Stimulated activated CD8-positive, alpha-beta memory T cell treated with anti-CD3 and anti-CD28 coated beads, Interleukin-7, amount 100 ng/mL, for 4 hours (primary cell): ENCODE measurements around the gene DNAH6.
"Not testable (repeated sequence)": the region's sequence is repeated elsewhere in the genome, so short reads cannot be mapped to it uniquely, and the experiment has no call there.

ENCODE experiments used
- DNase-seq, 2 donors: peaks; one replicate each; pipeline ENCODE4 v3.0.0-alpha.2; 2020; ENCODE audit warnings: low read depth in 2 of 2

DNAH6 gene, protein sequence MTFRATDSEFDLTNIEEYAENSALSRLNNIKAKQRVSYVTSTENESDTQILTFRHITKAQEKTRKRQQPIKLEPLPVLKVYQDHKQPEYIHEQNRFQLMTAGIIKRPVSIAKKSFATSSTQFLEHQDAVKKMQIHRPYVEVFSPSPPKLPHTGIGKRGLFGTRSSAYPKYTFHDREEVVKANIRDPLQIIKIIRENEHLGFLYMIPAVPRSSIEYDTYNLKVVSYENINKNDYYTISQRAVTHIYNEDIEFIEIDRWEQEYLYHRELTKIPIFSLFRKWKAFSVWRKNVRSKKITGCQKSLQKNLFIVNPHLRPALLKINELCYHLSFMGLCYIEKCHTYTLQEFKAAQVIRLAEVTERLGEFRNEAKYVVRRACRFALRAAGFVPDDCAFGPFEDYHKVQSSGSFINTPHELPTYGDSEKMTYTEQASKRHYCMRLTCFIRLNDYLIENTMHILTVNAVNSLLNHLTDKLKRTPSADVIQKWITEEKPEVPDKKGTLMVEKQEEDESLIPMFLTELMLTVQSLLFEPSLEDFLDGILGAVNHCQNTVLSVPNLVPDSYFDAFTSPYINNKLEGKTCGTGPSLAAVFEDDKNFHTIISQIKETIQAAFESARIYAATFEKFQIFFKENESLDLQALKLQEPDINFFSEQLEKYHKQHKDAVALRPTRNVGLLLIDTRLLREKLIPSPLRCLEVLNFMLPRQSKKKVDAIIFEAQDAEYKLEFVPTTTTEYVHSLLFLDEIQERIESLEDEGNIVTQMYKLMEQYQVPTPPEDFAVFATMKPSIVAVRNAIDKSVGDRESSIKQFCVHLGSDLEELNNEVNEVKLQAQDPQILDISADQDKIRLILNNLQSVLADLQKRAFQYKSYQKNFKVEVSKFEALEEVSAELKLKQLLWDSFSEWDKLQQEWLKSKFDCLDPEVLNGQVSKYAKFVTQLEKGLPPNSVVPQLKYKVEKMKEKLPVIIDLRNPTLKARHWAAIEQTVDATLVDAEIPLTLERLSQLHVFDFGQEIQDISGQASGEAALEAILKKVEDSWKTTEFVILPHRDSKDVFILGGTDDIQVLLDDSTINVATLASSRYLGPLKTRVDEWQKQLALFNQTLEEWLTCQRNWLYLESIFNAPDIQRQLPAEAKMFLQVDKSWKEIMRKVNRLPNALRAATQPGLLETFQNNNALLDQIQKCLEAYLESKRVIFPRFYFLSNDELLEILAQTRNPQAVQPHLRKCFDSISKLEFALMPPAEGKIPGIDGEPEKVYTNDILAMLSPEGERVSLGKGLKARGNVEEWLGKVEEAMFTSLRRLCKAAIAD (N-terminal part only)

DNA sequence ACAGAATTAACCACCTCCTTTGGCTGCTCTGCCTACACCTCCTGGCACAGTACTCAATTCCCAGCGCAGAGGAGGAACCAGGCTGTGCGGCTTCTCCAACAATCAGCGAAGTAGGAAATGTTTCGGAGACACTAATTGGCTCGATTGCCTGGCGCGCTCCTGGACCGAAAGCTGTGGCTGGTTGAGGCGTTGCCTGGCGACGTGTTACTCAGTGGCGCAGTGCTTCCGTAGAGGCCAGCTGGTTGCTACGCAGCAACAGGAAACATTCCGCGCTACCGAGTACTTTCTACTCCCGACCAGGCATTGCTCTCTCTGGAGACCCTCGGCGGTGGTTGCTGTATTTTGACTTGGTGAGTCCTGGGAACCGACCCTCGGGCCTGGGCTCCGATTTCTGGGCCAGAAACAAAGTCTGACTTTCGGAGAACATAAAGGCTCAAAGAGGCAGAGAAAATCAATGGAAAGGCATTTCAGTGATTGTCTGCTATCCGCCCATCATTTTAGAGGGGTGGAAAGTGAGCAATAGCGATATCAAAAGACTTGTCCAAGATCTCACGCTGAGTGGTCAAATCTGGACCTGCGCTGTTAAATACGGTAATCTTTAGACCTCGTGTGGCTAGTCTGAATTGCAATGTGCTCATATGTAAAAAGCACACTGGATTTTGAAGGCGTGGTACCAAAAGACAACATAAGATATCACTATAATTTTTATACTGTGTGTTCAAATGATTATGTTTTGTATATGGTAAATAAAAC lies at the start of gene DNAH6:
TSS of gene DNAH6 (plus strand) at position 265 of the 753 bp plus-strand sequence. CDS start 1,329 bp downstream, outside the sequence.
- peak; percentile 68 to 77 for DNase-seq

DNA sequence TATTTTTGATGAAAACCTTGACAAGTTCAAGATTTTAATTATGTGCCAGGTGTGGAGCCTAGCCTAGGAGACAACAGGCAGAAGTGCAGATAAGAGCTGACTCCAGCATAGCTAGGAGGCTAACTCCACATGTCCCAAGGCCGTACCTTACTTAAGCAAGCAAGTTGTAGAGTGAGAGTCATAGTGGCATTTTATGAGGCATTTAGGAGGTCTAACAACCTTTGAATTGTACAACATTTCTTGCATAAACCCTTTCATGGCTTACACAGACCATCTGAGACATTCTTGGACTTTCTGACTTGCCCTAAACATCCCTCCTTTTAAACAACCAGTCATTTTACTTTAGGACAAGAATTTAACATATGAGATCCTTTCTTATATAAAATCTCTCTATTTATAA lies 48.9 kb upstream of the DNAH6 start:
- no peak for DNase-seq

DNA sequence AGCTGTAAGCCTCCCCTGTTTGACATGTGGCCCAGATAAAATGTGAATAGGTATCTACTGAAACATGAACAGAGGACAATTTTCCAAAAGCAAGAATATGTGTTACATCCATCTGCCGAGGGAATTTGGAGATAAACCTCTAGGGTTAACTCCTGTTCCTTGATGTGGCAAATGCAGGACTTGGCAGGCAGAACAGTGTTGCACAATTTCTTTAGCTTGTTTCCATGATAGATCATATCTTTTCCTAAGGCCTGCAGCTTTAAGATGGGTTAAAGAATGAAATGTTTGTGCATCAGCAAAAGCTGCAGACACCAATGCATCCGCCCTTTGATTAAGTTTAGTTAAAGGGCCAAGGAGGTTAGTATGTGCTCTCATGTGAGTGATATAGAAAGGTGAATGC lies 43.9 kb upstream of the DNAH6 start:
- not testable (repeated sequence) for DNase-seq

DNA sequence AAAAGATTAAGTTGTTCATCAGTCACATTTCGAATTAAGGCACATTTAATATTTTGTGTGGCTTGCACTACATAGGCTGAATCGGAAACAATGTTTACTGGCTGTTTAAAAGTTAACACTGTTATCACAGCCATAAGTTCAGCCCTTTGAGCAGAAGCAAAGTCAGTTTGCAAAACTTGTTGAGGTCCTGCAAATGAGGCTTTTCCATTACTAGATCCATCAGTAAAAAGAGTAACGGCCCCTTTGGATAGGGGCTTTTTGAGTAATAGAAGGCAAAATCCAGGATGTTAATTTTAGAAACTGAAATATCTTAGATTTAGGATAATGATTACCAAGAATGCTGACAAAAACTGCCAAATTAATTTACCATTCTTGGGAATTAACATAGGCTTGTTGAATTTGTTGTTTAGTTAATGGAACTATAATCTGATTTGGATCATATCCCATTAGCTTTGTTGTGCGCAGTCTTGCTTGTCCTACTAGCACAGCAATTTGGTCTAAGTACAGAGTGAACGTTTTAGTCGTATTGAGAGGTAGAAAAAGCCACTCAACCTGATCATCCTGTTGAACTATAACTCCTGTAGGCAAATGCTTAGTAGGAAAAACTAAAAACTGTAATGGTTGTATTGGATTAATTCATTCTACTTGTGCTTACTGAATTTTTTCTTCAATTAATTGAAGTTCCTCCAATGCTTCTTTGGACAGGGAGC lies 43.3 kb upstream of the DNAH6 start:
- no peak for DNase-seq

DNA sequence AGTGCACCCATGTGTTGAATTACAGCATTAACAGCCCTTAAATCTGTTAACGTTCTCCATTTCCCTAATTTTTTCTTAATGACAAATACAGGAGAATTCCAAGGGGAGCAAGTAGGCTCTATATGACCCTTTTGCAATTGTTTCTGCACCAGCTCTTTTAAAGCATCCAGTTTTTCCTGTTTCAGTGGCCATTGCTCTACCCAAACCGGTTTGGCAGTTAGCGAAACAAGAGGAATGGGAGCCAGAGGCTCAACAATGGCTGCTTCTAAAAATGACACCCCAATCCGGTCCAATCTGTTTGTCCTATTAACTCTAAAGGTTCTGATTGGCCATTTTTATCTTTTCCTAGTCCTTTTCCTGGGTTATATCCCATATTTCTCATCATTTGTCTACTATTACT lies 42.1 kb upstream of the DNAH6 start:
- DNase-seq = no peak

DNA sequence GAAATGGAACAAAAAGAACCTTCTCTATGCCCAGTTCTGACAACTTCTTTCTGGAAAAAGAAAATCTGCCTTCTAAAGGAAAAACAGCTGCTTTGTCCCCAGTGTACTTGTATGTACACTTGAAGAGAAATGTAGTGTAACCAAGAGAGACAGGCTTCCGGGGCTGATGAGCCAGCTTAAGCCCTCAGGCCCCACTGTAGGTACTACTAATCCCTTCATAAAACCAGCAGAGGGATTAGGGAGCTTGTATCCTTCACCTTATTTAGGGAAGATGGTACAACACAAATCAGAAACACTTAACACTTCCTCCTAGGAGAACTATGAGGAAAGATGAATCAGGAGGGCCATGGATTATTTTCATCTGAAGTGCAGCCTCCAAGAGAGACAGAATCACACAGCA lies 38.4 kb upstream of the DNAH6 start:
- no peak for DNase-seq

DNA sequence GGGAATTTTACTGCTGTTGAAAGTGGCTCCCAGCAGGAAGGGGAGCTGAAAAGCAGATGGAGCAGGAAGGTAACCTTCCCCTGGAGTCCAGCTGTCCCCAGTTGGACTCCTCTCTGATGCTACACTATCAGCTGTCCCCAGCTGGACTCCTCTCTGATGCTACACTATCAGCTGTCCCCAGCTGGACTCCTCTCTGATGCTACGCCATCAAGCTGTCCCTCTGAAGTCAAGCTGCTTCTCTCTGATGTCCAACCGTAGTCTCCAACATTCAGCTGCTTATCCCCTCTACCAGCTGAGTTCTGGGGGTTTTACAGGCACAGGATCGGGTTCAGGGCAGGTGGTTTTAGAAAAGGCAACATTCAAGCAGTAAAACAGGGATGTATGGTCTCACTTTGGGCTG lies 37.4 kb upstream of the DNAH6 start:
- DNase-seq = no peak

DNA sequence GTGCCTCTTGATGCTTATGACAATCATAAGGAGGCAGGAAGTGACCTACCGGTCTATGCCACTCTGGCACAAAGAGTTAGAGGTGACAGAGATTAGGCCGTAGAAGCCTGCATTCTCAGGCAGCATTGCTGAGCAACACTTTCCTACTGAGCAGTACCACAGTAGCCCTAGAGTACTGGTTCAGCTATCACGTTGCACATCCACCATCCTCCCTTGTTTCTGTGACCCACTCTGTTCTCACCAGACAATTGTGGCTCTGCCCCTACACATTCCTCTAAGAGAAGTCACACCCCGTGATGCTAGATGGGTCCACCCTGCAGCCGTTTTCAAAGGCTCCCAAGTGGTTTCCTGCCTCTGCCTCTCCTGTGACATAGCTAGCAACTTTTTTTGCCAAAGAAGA lies 34.6 kb upstream of the DNAH6 start:
- DNase-seq = peak; percentile 2 to 3

DNA sequence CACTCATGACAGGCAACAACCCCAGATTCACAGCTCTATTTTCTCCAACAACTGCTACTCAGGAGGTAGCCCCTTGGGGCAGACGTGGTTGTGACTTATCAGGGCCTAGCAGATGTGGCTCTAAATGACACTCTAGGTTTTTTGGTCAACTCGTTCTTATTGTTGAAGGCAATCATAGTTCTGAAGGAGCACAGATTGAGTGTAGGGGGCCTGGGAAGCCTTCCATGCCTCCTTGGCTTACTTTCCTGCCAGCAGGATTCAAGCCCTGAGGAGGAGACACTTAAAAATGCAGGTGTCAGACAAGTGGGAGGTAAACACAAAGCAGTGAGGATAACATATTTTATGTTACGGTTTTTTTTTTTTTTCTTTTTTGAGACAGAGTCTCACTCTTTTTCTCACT lies 33.7 kb upstream of the DNAH6 start:
- DNase-seq = no peak

DNA sequence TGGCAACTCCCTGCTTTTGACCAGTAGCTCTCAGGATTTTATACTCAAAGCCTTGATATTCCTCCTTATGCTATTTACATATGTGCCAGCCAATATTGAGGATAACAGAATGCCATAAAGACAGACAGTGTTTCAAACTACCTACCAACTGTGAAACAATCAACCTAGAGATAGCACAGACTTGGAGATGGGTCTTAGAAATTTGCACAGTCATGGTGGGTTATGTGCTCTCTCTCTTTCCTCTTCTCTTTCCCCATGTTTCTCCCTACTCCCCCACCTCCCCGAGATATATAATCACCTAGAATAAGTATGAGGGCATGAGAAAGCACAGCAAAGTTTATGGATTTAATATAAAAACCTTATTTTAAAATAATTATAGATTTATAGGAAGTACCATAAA lies 33.0 kb upstream of the DNAH6 start:
- DNase-seq = no peak

DNA sequence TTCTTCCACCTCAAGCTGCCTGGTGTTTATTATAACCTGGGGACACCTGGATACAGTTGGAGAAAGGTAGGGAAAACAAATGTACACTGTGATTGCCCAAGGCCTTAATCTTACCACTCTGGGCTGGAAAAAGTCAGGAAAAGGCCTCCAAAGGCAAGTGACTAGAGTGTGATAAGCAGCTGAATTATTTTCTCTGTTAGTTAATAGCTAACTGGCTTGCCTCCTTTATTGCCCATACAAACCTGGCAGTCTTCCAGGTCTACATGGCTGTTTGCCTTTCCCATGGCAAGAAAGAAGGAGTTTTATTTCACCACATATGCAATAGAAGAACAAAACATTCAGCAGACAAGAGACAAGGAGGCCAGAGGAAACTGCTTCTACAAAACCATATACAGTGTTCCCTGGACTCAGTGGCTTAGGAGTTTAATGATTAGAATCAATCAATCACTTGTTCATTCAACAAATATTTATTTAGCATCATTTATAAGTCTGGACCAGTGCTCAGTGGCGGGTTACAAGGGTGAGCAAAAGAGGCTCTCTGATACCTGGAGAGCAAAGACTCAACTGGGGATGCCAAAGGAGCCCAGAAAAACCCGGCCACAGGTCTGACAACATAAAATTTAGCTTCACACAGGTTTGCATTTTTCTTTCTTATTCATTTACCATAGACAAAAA lies 29.7 kb upstream of the DNAH6 start:
- no peak for DNase-seq

DNA sequence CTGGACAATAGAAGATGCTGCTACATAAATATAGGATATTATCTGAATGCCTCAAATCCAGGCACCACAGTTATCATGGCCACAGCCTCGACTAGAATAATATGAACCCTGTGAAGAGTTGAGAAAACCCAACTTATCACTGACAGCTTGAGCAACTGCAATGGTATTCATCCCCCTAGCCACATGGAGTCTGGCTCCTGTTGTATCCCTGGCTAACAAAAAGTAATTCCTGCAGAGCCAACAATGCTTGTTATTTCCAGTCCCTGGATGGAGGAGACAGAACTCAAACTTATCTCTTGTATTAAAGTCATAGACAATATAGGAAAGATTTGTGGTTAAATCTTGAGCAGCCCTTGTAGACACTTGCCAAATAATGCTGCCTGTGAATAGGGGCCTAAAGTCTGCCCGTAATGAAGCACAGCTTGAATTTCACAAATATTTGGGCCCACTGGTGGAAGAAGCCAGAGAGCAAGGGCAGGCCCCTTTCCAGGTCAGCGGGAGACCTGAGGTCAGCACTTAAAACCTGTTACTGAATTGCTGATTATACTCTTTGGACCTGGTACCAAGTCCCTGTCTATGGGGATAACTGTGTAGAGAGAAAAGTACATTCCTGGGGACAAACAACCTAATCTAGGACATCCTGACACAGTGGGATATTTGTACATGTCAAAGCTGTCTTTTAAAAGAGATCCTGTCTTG lies 28.9 kb upstream of the DNAH6 start:
- no peak for DNase-seq

DNA sequence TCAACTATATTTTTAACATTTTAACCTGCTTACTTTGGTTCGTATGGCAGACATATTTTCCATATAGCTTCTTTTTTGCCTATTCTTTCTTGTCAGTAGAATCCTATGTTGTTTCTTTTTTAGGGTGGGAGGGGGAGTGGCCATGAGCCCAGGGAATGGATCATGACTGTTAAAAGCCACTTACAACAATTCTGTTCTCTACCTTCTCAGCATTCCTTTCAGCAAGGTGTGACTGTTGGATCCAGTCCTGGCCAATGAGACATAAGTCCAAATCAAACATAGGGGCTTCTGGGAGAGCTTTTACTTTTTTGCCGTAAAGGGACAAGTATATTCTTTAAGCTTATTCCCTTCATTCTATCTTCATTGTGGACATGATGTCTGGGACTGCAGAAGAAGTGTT lies 25.0 kb upstream of the DNAH6 start:
- no peak for DNase-seq

DNA sequence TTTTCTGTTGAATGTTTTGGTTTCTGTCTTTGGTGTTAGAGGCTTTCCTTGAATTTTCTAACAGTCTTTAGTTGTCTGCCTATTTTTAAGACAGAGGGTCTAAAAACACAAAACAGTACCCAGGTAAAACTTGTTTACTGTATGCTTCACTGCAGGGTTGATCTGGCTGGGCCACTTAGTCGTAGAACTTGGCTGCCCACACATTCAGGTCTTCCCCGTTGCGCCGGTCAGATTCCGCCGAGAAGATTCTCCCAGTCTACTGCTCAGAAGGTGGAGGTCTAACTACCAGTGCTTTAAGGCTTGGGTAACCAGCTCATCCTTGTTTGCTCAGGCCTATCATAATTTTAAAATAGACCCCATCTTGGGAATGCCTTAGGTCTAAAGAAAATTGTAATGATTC lies 24.6 kb upstream of the DNAH6 start:
- no peak for DNase-seq

DNA sequence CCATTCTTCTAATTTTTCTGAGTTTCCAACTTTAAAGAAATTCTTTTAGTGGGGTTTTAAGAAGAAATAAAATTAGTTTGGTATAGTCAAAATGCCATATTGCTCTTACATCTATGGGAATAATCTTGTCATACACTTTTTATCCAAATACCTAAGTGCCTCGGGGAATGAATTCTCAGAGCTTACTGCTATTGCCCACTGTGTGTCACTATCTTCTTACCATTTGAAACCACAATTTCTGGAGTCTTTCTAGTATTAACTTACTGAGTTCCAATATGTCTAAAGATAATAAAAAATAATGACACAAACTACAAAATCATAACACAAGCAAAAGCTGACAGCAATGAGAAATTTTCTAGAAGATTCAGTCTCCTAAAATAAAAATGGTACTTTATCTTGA lies 23.7 kb upstream of the DNAH6 start:
- DNase-seq = no peak

DNA sequence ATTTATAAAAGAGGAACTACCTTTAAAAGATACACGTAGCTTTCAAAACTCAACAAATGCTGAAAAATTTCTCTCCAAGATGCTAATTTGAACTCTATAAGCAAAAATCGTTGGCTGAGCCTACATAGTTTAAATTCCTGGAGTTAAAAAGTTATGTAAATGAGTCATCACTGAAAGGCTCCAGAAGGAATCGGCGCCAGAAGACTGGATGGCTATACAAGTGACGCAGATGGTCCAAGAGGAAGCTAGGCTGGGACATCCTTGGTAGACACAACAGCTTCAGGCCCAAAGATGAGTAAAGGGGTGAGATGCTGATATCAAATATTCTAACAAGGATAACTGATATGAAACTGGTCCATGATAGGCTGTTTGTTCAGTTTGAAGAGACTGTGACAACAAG lies 22.8 kb upstream of the DNAH6 start:
- no peak for DNase-seq

DNA sequence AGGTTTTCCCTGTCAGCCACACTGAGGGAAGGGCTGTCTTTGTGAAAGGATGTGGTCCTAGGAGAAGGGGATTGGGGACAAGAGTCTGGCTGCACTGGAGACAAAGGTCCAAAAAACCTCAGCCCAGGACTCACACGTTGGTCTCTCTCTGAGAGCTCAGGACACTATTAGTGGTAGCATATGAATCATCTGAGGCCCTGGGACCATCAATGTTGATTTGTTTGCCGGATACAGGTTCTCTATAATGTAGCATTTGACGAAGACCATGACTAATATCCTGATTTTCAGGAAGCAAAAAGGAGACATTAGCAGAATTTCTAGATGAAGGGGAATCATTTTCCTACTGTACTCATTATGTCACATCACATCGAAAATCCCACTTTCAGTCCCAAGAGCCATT lies 22.2 kb upstream of the DNAH6 start:
- no peak for DNase-seq

DNA sequence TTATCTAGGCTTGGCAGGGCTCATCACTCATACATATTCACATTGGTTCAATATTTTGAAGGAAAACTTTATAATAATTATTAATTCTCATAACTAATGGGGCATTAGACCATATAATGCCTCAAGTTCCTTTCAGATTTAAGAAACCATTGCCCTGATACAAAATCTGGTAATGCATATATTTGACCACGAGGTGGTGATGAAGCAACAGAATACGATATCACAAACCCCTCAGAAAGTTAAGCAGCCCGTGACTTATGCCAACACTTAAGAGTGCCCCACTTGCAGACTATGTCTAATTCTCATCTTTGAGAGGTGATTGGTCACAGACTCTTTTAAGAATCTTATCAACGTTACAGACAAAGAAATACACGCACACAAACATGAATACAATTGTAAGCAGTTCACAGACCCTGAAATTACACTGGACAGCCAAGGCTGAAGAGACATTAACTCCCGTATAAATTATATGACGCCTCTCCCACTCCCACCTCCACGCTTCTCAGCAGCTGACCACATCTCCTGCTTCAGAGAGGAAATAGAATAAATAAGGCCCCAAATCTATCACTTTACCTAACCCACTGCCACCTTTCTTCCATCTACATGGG lies 20.7 kb upstream of the DNAH6 start:
- peak in 1 of 2 donors; percentile 7 for DNase-seq

DNA sequence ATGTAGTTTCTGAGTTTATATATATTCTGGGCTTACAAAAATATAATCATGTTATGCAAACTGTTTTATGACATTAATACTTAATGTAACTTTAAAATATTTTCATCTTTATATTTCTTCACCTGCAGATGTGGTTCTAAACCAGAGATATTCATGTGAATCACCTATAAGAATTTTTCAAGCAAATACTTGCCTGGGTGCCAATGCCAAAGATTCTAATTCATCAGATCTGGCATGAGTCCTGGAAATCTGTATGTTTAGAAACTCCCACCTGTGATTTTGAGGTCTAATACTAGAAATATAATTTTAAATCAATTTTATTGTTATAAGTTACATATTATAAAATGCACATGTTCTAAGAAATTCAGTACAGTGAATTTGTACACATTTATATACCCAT lies 19.9 kb upstream of the DNAH6 start:
- DNase-seq = no peak
